Cardiac muscle cell (in vitro differentiated cells and primary cell): ENCODE measurements around the gene PARVB. TPM values are rescaled to one million over a fixed set of nuclear protein-coding genes. Genes with fewer than 3 reads are reported as not detected.
A peak's percentile ranks its signal among the peaks of the same experiment; 100 is the strongest.

Experiments
- DNase-seq, 2 donors: peaks; one replicate each; pipeline versions ENCODE4 v3.0.0 to v3.0.0-alpha.2; 2010 to 2017; ENCODE audit warnings: low read depth in 1 of 2, low spot score in 1 of 2
- H3K27ac ChIP-seq: fragments of 200-600 bp; sonication (generic); 2 replicates; pipeline ENCODE4 v1.5.1; 2016
- H3K27me3 ChIP-seq: fragments of 200-600 bp; sonication (generic); 2 replicates; pipeline ENCODE4 v1.6.0; 2016; ENCODE audit warnings: control low read depth
- H3K36me3 ChIP-seq: fragments of 200-600 bp; sonication (generic); 2 replicates; pipeline ENCODE4 v1.5.1; 2016; ENCODE audit warnings: control low read depth
- H3K4me1 ChIP-seq: fragments of 200-600 bp; sonication (generic); 2 replicates; pipeline ENCODE4 v1.8.1; 2017; ENCODE audit warnings: low read depth, mild to moderate bottlenecking, mixed run types
- H3K4me3 ChIP-seq: fragments of 200-600 bp; sonication (generic); 2 replicates; pipeline ENCODE4 v1.5.1; 2016; ENCODE audit warnings: mild to moderate bottlenecking
- H3K9me3 ChIP-seq: fragments of 200-600 bp; sonication (generic); 2 replicates; pipeline ENCODE4 v1.5.1; 2017; ENCODE audit warnings: low read depth, mild to moderate bottlenecking, control low read depth
- polyA plus RNA-seq: library from polyadenylated mRNA; unstranded; fragments of >200 nt; fragmentation: Nextera tagmentation; extraction: Ambion mirVana; gene quantifications from 2 replicates; pipeline ENCODE4 v1.2.1, GENCODE V29; 2016
- total RNA-seq: library from RNA; depleted of rRNA; stranded (reverse); fragments of >200 nt; gene quantifications from 2 replicates; pipeline ENCODE4 v1.2.3, GENCODE V29; 2016
- TF ChIP-seq, protein P1 (sequence below): IDR thresholded peaks from 2 replicates; pipeline ENCODE4 v1.5.1; 2012; ENCODE audit warnings: low read depth, mild to moderate bottlenecking, low read length

Gene PARVB
- total and polyA plus RNA-seq, 2 experiments from 2014 or later = 30.6 to 46.0 TPM

DNA sequence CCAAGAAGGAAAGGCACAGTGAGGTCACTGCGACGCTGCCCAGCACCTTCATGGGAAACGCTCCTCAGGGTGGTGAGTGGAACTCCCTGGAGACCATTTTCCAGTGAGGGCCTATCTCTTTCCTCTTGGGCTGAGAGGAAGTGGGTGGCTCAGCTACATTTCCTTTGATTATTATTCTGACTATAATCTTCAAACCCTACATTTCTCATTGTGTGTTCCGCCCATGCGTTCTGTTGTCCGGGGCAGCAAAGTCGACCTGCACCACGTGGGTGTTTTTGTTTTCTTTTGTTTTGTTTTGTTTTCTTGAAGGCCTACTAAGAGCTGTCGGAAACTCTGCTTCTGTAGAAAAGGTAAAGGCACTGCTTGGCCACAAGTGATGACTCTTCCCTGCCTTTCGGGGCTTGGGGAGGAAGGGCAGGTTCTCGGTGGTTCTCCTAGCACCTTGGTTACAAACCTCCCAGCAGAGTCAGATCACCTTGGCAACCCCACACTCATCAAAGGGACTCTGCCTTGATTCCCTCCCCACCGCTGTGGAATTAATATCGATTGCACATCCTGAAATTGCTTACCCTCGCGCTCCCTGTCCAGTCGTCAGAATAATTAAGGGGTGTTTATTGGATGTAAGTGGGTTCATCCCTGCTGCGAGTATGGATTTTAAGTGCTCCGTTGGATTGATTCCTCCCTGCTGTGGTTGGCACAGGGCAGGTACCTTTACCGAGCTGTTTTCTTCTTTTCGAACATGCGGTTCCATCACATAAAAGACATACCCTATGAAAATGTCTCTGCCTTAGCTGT is 7.3 kb downstream of the PARVB start:
- no peaks in the 10 kb centered on the region for H3K36me3 ChIP-seq
- TF ChIP-seq, protein P1, sequence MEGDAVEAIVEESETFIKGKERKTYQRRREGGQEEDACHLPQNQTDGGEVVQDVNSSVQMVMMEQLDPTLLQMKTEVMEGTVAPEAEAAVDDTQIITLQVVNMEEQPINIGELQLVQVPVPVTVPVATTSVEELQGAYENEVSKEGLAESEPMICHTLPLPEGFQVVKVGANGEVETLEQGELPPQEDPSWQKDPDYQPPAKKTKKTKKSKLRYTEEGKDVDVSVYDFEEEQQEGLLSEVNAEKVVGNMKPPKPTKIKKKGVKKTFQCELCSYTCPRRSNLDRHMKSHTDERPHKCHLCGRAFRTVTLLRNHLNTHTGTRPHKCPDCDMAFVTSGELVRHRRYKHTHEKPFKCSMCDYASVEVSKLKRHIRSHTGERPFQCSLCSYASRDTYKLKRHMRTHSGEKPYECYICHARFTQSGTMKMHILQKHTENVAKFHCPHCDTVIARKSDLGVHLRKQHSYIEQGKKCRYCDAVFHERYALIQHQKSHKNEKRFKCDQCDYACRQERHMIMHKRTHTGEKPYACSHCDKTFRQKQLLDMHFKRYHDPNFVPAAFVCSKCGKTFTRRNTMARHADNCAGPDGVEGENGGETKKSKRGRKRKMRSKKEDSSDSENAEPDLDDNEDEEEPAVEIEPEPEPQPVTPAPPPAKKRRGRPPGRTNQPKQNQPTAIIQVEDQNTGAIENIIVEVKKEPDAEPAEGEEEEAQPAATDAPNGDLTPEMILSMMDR = no peak
- H3K27ac ChIP-seq = peak overlapping the region; percentile 79
- no peaks in the 10 kb centered on the region for H3K27me3 ChIP-seq
- DNase-seq = peak in 1 of 2 donors; percentile 47
- peaks cover 24% of the 10 kb centered on the region for H3K4me1 ChIP-seq
- no peaks in the 10 kb centered on the region for H3K9me3 ChIP-seq
- no peak overlapping the region for H3K4me3 ChIP-seq

- TF ChIP-seq, protein P1 = no peak
- H3K4me1 ChIP-seq = peaks cover 24% of the 10 kb centered on the region
- peak overlapping the region; percentile 79 for H3K27ac ChIP-seq
- DNase-seq = peak in 1 of 2 donors; percentile 30
- H3K36me3 ChIP-seq = no peaks in the 10 kb centered on the region
- no peak overlapping the region for H3K4me3 ChIP-seq
- H3K27me3 ChIP-seq = no peaks in the 10 kb centered on the region
- no peaks in the 10 kb centered on the region for H3K9me3 ChIP-seq
Measured at GRCh38 chr22:44032126-44032730, 8.1 kb downstream of the PARVB start.

DNA sequence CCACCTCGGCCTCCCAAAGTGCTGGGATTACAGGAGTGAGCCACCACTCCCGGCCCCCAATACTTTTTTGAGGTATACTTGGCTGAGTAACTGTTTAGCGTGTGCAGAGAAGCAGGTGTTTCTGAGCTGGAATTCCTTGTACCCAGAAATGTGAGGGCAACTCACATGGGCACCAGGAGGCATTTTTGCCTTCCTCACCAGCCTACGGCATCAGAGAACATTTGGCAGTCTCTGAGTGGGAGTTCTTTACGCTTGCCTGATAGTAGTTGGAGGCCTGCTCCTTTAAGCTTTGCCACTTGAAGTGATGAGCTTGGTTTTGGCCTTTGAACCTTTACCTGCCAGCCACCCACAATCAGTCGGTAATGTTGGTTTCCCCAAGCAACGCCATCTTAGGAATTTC is 9.2 kb downstream of the PARVB start:
- Histone ChIP-seq H3K4me3 (no peak overlapping the region), H3K9me3 (no peaks in the 10 kb centered on the region), H3K36me3 (no peaks in the 10 kb centered on the region), H3K4me1 (peaks cover 24% of the 10 kb centered on the region), H3K27me3 (no peaks in the 10 kb centered on the region), H3K27ac (peak overlapping the region; percentile 79)
- TF ChIP-seq, protein P1 = no peak
- no peak for DNase-seq

GRCh38 chr22:44033694-44034093 is 9.6 kb downstream of the PARVB start:
- Histone ChIP-seq H3K27me3 (no peaks in the 10 kb centered on the region), H3K9me3 (no peaks in the 10 kb centered on the region), H3K36me3 (no peaks in the 10 kb centered on the region), H3K4me3 (no peak overlapping the region), H3K27ac (peak overlapping the region; percentile 79), H3K4me1 (peaks cover 24% of the 10 kb centered on the region)
- TF ChIP-seq, protein P1 = no peak
- peak; percentile 19 to 80 for DNase-seq

DNA sequence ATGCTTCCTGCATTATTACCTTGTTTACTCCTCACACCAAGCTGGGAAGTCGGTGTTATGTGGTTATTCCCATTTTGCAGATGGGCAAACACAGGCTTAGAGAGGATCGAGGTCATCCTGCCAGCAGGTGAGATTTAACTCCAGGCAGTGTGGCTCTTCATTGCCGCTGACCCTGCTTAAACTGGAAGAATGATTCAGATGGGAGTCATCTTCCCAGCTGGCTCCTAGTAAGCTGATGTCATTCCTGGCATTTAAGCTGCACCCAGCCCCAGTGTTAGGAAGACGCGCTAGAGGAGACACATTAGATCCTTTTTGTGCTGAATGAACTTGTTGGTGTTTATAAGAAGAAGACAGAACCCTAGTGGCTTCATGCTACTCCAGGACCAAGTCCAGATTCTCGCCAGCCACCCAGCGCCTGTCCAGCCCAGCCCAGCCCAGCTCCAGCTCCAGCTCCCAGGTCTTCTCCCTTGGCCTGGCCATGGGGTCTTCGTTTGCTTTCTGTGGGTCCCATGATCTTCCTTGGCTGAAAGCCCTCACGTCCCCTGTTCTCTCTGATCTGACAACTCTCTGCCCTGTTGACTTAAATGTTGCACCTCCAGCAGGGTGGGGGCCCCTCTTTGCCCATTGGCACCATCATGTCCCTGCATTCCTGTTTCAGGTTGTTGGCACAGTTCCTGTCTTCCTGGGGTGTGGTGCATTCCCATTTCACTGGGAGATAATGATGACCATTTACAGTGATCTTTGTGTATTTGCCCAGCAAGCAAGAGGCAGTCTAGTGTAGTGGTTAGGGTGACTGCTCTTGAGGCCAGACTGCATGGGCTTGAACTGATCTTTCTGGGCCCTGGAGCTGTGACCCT is 13.6 kb downstream of the PARVB start:
- Histone ChIP-seq H3K4me3 (no peak overlapping the region), H3K36me3 (no peaks in the 10 kb centered on the region), H3K9me3 (no peaks in the 10 kb centered on the region), H3K27ac (no peak overlapping the region), H3K4me1 (peaks cover 10% of the 10 kb centered on the region), H3K27me3 (no peaks in the 10 kb centered on the region)
- TF ChIP-seq, protein P1 = no peak
- DNase-seq = peak in 1 of 2 donors; percentile 82
